Measurements from ENCODE around the gene MAX. TPM values are rescaled to one million over a fixed set of nuclear protein-coding genes. Genes with fewer than 3 reads are reported as not detected.

MAX gene
- total and polyA plus RNA-seq, 2 of the 4 experiments (the other 2 are of a cell fraction): 45.2 to 51.8 TPM

GRCh38 chr14:65101631-65102440 lies 481 bp downstream of the MAX start (continued):
- TF ChIP-seq MAZ (IDR thresholded peaks at IDR 0.05; ENCODE audit: borderline replicate concordance, low read depth, low read length) (no peak), NFE2L2 (IDR thresholded peaks at IDR 0.05; ENCODE audit: low read depth, low read length) (no peak), MXI1 (IDR thresholded peaks at IDR 0.05; ENCODE audit: borderline replicate concordance, low read depth, low read length) (no peak), CHD1 (IDR thresholded peaks at IDR 0.05; ENCODE audit: low read depth, low read length) (no peak), MAFK (IDR thresholded peaks at IDR 0.05; ENCODE audit: low read depth, low read length) (no peak), BHLHE40 (IDR thresholded peaks at IDR 0.05; ENCODE audit: low read depth, low read length) (no peak)

All from IMR-90 (cell line).